Measurements from ENCODE around the gene KRTAP3-1. TPM values are rescaled to one million over a fixed set of nuclear protein-coding genes. Genes with fewer than 3 reads are reported as not detected.

Gene KRTAP3-1
- total RNA-seq, 3 donors from 2014 or later (not counting 1 experiment from before 2014, with no cell fraction given): not detected

GRCh38 chr17:41015454-41015853 is 6.5 kb upstream of the KRTAP3-1 start:
- no peaks in the 10 kb centered on the region for H3K9me3 Mint-ChIP-seq
- H3K36me3 ChIP-seq (ENCODE audit: control insufficient read depth, insufficient read depth, low read length): no peaks in the 10 kb centered on the region
- ATAC-seq (no peak), DNase-seq (no peak)
- H3K4me1 ChIP-seq (ENCODE audit: control insufficient read depth, insufficient read depth, low read length): no peaks in the 10 kb centered on the region
- no peak overlapping the region for H3K27ac Mint-ChIP-seq
- H3K4me1 Mint-ChIP-seq: no peaks in the 10 kb centered on the region
- no peak overlapping the region for H3K27ac ChIP-seq (ENCODE audit: low read length)
- no peak for TF ChIP-seq CTCF (IDR thresholded peaks at IDR 0.05)
- no peak overlapping the region for H3K4me3 ChIP-seq (ENCODE audit: low read length)
- H3K9me3 ChIP-seq (ENCODE audit: control insufficient read depth, insufficient read depth, low read length): no peaks in the 10 kb centered on the region
- intact Hi-C loops (cut with micrococcal nuclease): no loop called here
- H3K27me3 ChIP-seq (ENCODE audit: control insufficient read depth, insufficient read depth, low read length): no peaks in the 10 kb centered on the region
- WGBS (ENCODE audit: insufficient coverage): 71% methylated on average over 6 of the region's 7 CpGs
- peaks cover 19 to 24% of the 10 kb centered on the region in 2 donors for H3K27me3 Mint-ChIP-seq (ENCODE audit: low read depth in 2 of 2)
- H3K4me3 Mint-ChIP-seq: no peak overlapping the region
- no peaks in the 10 kb centered on the region for H3K36me3 Mint-ChIP-seq

GRCh38 chr17:41013606-41014005 is 4.7 kb upstream of the KRTAP3-1 start:
- H3K9me3 ChIP-seq (ENCODE audit: control insufficient read depth, insufficient read depth, low read length): no peaks in the 10 kb centered on the region
- no peak overlapping the region for H3K27ac ChIP-seq (ENCODE audit: low read length)
- H3K4me3 ChIP-seq (ENCODE audit: low read length): no peak overlapping the region
- no peaks in the 10 kb centered on the region for H3K9me3 Mint-ChIP-seq
- no peaks in the 10 kb centered on the region for H3K4me1 ChIP-seq (ENCODE audit: control insufficient read depth, insufficient read depth, low read length)
- no peak for ATAC-seq
- H3K27me3 Mint-ChIP-seq (ENCODE audit: low read depth in 2 of 2): peaks cover 22 to 24% of the 10 kb centered on the region in 2 donors
- H3K36me3 ChIP-seq (ENCODE audit: control insufficient read depth, insufficient read depth, low read length): no peaks in the 10 kb centered on the region
- intact Hi-C loops (cut with micrococcal nuclease): no loop called here
- no peaks in the 10 kb centered on the region for H3K27me3 ChIP-seq (ENCODE audit: control insufficient read depth, insufficient read depth, low read length)
- H3K36me3 Mint-ChIP-seq: no peaks in the 10 kb centered on the region
- H3K4me3 Mint-ChIP-seq: no peak overlapping the region
- no peak for TF ChIP-seq CTCF (IDR thresholded peaks at IDR 0.05)
- H3K27ac Mint-ChIP-seq: no peak overlapping the region
- H3K4me1 Mint-ChIP-seq: no peaks in the 10 kb centered on the region
- WGBS (ENCODE audit: insufficient coverage): 76% methylated on average over 1 of the region's 1 CpG
- no peak for DNase-seq

GRCh38 chr17:41013181-41013580 is 4.3 kb upstream of the KRTAP3-1 start:
- H3K9me3 ChIP-seq (ENCODE audit: control insufficient read depth, insufficient read depth, low read length): no peaks in the 10 kb centered on the region
- no peaks in the 10 kb centered on the region for H3K27me3 ChIP-seq (ENCODE audit: control insufficient read depth, insufficient read depth, low read length)
- no peaks in the 10 kb centered on the region for H3K4me1 ChIP-seq (ENCODE audit: control insufficient read depth, insufficient read depth, low read length)
- H3K4me3 ChIP-seq (ENCODE audit: low read length): no peak overlapping the region
- no peak overlapping the region for H3K4me3 Mint-ChIP-seq
- TF ChIP-seq CTCF (IDR thresholded peaks at IDR 0.05): no peak
- DNase-seq (no peak), ATAC-seq (no peak)
- no peak overlapping the region for H3K27ac ChIP-seq (ENCODE audit: low read length)
- H3K27ac Mint-ChIP-seq: no peak overlapping the region
- WGBS (ENCODE audit: insufficient coverage): 96% methylated on average over 3 of the region's 3 CpGs
- no peaks in the 10 kb centered on the region for H3K36me3 ChIP-seq (ENCODE audit: control insufficient read depth, insufficient read depth, low read length)
- H3K27me3 Mint-ChIP-seq (ENCODE audit: low read depth in 2 of 2): peaks cover 19 to 24% of the 10 kb centered on the region in 2 donors
- H3K9me3 Mint-ChIP-seq: no peaks in the 10 kb centered on the region
- no peaks in the 10 kb centered on the region for H3K36me3 Mint-ChIP-seq
- intact Hi-C loops (cut with micrococcal nuclease): no loop called here
- H3K4me1 Mint-ChIP-seq: no peaks in the 10 kb centered on the region

GRCh38 chr17:41012326-41013120 is 3.6 kb upstream of the KRTAP3-1 start:
- H3K27ac ChIP-seq (ENCODE audit: low read length): no peak overlapping the region
- WGBS (ENCODE audit: insufficient coverage): 78% methylated on average over 6 of the region's 6 CpGs
- DNase-seq (no peak), ATAC-seq (no peak)
- Mint-ChIP-seq H3K27me3 (ENCODE audit: low read depth in 2 of 2) (peaks cover 19% of the 10 kb centered on the region in 2 donors), H3K4me3 (no peak overlapping the region), H3K36me3 (no peaks in the 10 kb centered on the region), H3K27ac (no peak overlapping the region), H3K4me1 (no peaks in the 10 kb centered on the region), H3K9me3 (no peaks in the 10 kb centered on the region)
- H3K4me3 ChIP-seq (ENCODE audit: low read length): no peak overlapping the region
- H3K9me3 ChIP-seq (ENCODE audit: control insufficient read depth, insufficient read depth, low read length): no peaks in the 10 kb centered on the region
- no peaks in the 10 kb centered on the region for H3K27me3 ChIP-seq (ENCODE audit: control insufficient read depth, insufficient read depth, low read length)
- no peak for TF ChIP-seq CTCF (IDR thresholded peaks at IDR 0.05)
- intact Hi-C loops (cut with micrococcal nuclease): no loop called here
- no peaks in the 10 kb centered on the region for H3K4me1 ChIP-seq (ENCODE audit: control insufficient read depth, insufficient read depth, low read length)
- H3K36me3 ChIP-seq (ENCODE audit: control insufficient read depth, insufficient read depth, low read length): no peaks in the 10 kb centered on the region

Measured in natural killer cell (primary cell).